ENCODE data around the gene KCNB1.

Gene KCNB1

DNA sequence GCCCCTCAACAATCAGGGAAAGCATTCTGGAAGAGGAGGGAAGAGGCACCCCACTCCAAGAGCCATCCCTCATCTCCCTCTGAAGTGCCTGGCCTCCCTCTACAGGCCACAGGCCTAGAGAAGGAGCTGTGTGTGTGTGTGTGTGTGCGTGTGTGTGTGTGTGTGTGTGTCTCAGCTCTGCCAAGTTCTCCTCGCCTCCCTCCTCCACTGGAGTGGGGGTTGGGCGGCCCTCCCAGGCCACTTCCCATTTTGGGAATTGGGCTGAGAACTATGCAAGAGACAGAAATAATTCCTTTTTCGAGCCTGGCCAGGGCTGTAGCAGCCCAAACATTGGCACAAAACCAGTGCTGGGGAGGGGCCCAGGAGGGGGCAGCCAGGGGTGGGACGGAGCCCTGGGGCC is 35.7 kb downstream of the KCNB1 start:
- Mint-ChIP-seq H3K27me3 (peaks cover 17% of the 10 kb centered on the region), H3K9me3 (ENCODE audit: low read depth) (no peaks in the 10 kb centered on the region), H3K27ac (no peak overlapping the region), H3K4me1 (ENCODE audit: low read depth) (no peaks in the 10 kb centered on the region), H3K4me3 (no peak overlapping the region), H3K36me3 (no peaks in the 10 kb centered on the region)

DNA sequence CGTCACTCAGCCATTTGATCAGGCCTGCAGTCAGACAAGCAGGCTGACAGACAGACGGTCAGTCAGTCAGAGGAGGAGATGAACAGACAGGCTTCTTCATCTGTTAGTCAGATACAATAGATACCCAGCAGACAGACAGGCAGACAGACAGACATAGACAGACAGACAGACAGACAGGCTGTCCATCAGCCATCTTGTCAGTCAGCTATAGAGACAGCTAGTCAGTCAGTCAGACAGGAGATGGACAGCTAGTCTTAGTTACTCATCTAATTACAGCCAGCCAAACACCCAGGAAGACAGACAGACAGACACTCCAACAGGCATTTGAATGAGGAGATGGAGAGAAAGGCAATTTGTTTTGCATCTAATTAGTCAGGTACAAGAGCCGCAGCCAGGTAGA is 36.4 kb downstream of the KCNB1 start:
- Mint-ChIP-seq H3K4me3 (no peak overlapping the region), H3K4me1 (ENCODE audit: low read depth) (no peaks in the 10 kb centered on the region), H3K27ac (no peak overlapping the region), H3K36me3 (no peaks in the 10 kb centered on the region), H3K27me3 (peaks cover 17% of the 10 kb centered on the region), H3K9me3 (ENCODE audit: low read depth) (no peaks in the 10 kb centered on the region)

DNA sequence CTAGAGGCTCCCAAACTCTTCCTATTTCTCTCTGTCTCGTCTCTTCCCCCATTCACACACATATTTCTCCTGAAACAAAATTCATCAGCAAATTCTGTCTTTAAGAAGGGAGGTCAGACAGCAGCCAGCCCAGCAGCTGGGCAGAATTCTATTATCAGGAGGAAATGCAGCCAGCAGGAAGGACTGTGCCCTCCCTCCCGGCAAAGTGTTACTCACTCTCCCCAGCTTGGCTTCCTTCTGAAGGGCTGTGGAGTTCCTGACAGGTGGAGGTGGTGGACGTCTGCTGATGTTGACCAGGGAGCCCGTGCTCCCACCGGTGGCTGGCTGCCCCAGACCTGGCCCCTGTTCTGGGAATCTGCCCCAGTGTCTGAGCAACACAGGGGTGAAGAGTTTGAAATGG is 37.3 kb downstream of the KCNB1 start:
- Mint-ChIP-seq H3K4me3 (no peak overlapping the region), H3K27ac (no peak overlapping the region), H3K9me3 (ENCODE audit: low read depth) (no peaks in the 10 kb centered on the region), H3K4me1 (ENCODE audit: low read depth) (no peaks in the 10 kb centered on the region), H3K36me3 (no peaks in the 10 kb centered on the region), H3K27me3 (peaks cover 19% of the 10 kb centered on the region)

DNA sequence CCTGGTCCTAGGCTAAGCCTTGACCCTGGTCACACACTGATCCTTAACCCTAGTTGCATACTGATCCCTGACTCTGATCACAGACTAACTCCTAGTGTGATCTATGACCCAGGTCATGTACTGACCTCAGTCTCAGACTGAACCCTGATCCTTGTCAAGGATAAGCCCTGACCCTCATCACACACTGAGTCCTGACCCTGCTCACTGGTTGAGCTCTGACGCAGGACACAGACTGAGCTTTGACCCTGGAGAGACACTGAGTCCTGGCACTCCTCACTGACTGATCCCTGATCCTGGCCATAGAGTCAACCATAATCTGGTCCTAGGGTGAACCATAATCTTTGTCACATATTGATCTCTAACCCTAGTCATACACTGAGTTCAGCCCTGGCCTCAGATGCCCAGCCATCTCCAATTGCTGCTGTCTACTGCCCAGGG is 37.9 kb downstream of the KCNB1 start:
- no peaks in the 10 kb centered on the region for H3K9me3 Mint-ChIP-seq (ENCODE audit: low read depth)
- no peaks in the 10 kb centered on the region for H3K36me3 Mint-ChIP-seq
- no peak overlapping the region for H3K4me3 Mint-ChIP-seq
- no peak overlapping the region for H3K27ac Mint-ChIP-seq
- H3K27me3 Mint-ChIP-seq, result peaks cover 20% of the 10 kb centered on the region
- H3K4me1 Mint-ChIP-seq (ENCODE audit: low read depth), result no peaks in the 10 kb centered on the region

DNA sequence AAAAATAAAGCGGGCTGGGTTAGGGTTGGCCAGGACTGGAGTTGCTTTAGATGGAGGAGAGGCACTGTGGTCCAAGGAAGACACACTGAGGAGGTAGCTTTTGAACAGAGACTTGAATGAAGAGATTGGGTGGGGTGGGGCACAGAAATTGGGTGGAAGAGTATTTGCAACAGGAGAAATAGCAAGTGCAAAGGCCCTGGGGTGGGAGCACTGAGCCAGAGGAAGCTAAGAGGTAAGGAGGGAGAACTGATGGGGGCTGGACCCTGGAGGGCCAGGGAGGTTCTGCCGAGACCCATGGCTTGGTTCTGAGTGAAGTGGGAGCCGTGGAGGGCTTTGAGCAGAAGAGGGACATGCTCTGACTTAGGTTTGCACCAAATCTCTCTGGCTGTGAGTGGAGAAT is 45.4 kb downstream of the KCNB1 start:
- Mint-ChIP-seq H3K4me3 (no peak overlapping the region), H3K4me1 (ENCODE audit: low read depth) (no peaks in the 10 kb centered on the region), H3K27ac (no peak overlapping the region), H3K9me3 (ENCODE audit: low read depth) (no peaks in the 10 kb centered on the region), H3K36me3 (no peaks in the 10 kb centered on the region), H3K27me3 (peaks cover 3% of the 10 kb centered on the region)

DNA sequence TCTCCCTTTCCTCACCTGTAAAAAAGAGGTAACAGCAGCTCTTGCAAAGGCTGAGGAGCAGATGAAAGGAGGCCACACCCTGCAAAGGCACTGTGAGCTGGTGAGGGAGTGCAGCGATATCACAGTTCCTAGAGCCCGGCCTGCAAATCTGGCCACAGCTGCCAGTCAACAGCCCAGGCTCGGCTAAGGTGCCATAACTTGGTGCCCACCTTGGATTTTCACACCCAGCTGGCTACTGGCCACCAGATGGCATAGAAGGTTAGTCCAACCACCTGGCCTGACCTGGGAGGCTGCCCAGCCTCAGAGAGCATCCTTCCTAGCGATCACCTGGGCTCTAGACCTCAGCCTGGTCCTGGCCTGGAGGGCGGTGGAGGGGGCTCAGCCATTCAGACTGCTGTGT is 46.8 kb downstream of the KCNB1 start:
- Mint-ChIP-seq H3K4me3 (no peak overlapping the region), H3K27me3 (peaks cover 3% of the 10 kb centered on the region), H3K27ac (no peak overlapping the region), H3K9me3 (ENCODE audit: low read depth) (no peaks in the 10 kb centered on the region), H3K4me1 (ENCODE audit: low read depth) (no peaks in the 10 kb centered on the region), H3K36me3 (no peaks in the 10 kb centered on the region)

DNA sequence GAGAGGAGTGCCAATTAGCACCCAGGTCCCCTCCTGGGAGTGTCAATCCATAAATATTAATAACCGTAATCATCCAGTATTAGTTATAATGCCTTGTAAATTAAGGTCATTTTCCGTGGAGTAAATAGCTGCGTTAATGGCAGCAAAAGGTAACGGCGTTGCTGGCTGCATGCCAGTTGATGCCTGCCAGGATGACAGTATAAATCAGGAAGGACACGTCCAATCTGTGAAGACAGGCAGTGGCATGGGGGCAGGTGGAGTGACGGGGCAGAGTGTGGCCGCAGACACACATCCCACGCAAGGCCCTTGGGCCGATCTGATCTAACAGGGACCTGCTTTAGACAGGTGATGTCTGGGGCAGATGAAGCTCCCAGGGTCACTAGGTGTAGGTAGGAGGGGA is 49.1 kb downstream of the KCNB1 start:
- peaks cover 4% of the 10 kb centered on the region for H3K27me3 Mint-ChIP-seq
- H3K4me1 Mint-ChIP-seq (ENCODE audit: low read depth), result no peaks in the 10 kb centered on the region
- no peaks in the 10 kb centered on the region for H3K9me3 Mint-ChIP-seq (ENCODE audit: low read depth)
- H3K4me3 Mint-ChIP-seq, result no peak overlapping the region
- H3K36me3 Mint-ChIP-seq, result no peaks in the 10 kb centered on the region
- no peak overlapping the region for H3K27ac Mint-ChIP-seq

DNA sequence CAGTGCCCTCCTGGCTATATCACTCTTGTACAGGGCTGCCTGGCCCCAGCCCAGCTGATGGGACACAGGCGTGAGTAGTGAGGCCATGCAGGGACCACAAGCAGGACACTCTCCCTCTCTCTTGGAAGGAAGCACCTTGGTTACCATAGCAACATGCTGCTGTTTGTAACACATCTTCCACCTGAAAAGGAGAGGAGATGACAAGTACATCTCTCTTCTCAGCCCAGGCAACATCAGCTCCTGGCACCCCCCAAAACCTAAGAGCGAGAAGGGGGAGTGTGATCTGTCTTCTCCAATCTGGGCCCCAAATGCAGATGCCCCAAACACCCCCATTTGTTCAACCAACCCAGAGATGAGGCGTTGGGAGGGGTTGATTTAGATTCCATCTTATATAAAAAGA is 49.9 kb downstream of the KCNB1 start:
- Mint-ChIP-seq H3K27ac (no peak overlapping the region), H3K27me3 (peaks cover 4% of the 10 kb centered on the region), H3K4me3 (no peak overlapping the region), H3K36me3 (no peaks in the 10 kb centered on the region), H3K4me1 (ENCODE audit: low read depth) (no peaks in the 10 kb centered on the region), H3K9me3 (ENCODE audit: low read depth) (no peaks in the 10 kb centered on the region)

DNA sequence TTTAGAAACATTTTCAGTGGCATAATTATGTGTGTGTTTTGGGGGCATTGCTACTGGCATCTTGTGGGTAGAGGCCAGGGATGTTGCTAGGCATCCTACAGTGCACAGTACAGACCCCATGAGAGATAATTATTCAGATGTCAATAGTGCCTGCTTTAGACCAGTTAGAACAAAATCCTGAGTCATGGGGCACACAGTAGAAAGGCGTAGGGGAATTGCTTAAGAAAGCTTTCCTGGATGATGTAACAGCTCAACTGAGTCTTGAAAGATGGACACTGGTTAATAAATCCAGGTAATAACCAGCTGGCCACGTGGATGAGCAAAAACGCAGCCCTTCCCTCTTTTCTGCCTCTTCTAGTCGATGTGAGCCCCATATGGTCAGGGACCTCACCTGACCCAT is 51.1 kb downstream of the KCNB1 start:
- no peak overlapping the region for H3K27ac Mint-ChIP-seq
- H3K27me3 Mint-ChIP-seq, result peaks cover 4% of the 10 kb centered on the region
- H3K9me3 Mint-ChIP-seq (ENCODE audit: low read depth), result no peaks in the 10 kb centered on the region
- H3K4me1 Mint-ChIP-seq (ENCODE audit: low read depth), result no peaks in the 10 kb centered on the region
- H3K36me3 Mint-ChIP-seq, result no peaks in the 10 kb centered on the region
- H3K4me3 Mint-ChIP-seq, result no peak overlapping the region

DNA sequence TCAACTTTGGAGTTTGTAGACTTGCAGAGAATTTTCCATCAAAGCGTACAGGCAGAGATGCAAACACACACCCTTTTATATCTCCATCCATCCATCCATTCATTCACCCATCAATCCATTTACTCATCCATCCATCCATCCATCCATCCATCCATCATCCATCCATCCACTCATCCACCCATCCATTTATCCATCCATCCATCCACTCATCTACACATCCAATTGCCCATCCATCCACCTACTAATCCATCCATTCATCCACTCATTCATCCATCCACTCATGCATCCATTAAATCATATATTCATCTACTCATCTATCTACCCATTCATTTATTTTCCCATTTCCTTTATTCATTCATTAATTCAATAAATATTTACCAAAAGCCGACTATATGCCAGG is 52.1 kb downstream of the KCNB1 start:
- Mint-ChIP-seq H3K4me1 (ENCODE audit: low read depth) (no peaks in the 10 kb centered on the region), H3K9me3 (ENCODE audit: low read depth) (no peaks in the 10 kb centered on the region), H3K27me3 (peaks cover 4% of the 10 kb centered on the region), H3K36me3 (no peaks in the 10 kb centered on the region), H3K27ac (no peak overlapping the region), H3K4me3 (no peak overlapping the region)

DNA sequence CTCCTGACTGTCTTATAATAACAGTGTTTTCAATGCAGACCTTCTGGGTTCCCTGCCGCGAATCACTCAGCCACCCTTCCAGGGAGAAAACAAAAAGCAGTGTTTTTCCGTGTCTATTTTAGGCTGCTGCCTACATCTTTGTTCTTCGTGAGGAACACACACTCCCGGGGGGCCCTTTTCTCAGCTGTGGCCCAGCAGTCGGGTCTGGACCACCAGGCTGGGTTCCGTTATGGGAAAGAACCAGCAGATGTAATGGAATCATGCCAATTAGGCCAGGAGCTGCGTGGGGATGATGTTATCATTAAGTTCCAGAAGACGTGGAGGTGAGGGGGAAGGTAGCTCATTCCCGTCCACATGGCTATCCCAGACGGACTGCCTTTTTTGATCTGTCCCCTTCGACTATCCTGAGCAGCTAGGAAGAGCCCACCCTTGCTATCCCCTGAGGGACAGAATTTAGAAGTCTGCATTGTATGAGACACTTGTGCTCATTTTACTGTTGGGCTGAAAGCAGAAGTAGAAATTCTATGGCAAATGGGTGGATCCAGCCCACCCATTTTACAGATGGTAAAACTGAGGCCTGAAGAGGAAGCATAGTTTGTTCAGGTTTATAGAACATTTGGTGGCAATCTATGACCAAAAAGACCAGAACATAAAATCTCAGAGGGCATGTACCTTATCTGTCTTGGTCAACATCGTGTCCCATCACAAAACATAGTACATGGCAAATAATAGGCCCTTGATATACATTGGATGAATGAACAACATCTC is 54.5 kb downstream of the KCNB1 start:
- no peaks in the 10 kb centered on the region for H3K9me3 Mint-ChIP-seq (ENCODE audit: low read depth)
- H3K27ac Mint-ChIP-seq, result no peak overlapping the region
- no peak overlapping the region for H3K4me3 Mint-ChIP-seq

DNA sequence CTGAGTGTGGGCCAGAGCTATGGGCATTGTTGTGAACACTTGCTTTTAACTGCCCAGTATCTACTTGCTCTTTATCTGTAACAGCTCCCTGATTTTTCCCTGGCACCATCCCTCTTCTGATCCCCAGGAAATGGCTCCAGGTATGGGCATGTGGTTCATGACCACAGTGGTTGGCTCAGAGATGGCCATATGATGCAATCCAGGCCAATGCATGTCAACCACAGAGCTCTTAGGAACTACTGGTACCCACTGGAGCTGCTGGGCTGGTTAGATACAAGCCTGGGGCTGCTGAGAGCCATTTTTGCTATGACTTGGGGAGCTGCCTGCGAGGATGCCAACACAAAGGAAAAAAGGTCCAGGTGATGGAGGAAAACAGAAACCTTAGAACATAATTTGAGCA is 55.6 kb downstream of the KCNB1 start:
- no peak overlapping the region for H3K4me3 Mint-ChIP-seq
- H3K9me3 Mint-ChIP-seq (ENCODE audit: low read depth), result no peaks in the 10 kb centered on the region
- H3K4me1 Mint-ChIP-seq (ENCODE audit: low read depth), result no peaks in the 10 kb centered on the region
- H3K27ac Mint-ChIP-seq, result no peak overlapping the region
- H3K36me3 Mint-ChIP-seq, result no peaks in the 10 kb centered on the region
- H3K27me3 Mint-ChIP-seq, result peaks cover 6% of the 10 kb centered on the region

More for the DNA sequence above, 54.5 kb downstream of the KCNB1 start:
- Mint-ChIP-seq H3K36me3 (no peaks in the 10 kb centered on the region), H3K27me3 (peaks cover 6% of the 10 kb centered on the region), H3K4me1 (ENCODE audit: low read depth) (no peaks in the 10 kb centered on the region)

DNA sequence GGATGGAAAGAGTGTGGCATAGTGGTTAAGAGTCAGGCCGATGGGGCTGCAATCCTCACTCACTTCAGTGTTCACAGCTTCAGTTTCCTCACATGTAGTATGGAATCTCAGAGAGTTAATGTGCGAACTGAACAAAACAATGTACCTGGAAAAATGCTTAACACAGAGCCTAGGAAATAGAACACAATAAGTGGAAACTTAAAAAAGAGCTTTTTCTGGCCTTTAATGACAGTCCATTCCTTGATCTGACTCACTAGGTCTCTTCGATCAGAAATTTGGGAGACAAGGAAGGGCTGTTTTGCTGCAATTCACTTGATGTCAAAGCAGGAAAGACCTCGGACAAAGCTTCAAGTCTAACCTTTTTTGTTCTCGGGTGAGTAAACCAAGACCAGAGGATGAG is 56.1 kb downstream of the KCNB1 start:
- no peaks in the 10 kb centered on the region for H3K4me1 Mint-ChIP-seq (ENCODE audit: low read depth)
- no peaks in the 10 kb centered on the region for H3K9me3 Mint-ChIP-seq (ENCODE audit: low read depth)
- H3K27ac Mint-ChIP-seq, result no peak overlapping the region
- peaks cover 6% of the 10 kb centered on the region for H3K27me3 Mint-ChIP-seq
- H3K36me3 Mint-ChIP-seq, result no peaks in the 10 kb centered on the region
- H3K4me3 Mint-ChIP-seq, result no peak overlapping the region

DNA sequence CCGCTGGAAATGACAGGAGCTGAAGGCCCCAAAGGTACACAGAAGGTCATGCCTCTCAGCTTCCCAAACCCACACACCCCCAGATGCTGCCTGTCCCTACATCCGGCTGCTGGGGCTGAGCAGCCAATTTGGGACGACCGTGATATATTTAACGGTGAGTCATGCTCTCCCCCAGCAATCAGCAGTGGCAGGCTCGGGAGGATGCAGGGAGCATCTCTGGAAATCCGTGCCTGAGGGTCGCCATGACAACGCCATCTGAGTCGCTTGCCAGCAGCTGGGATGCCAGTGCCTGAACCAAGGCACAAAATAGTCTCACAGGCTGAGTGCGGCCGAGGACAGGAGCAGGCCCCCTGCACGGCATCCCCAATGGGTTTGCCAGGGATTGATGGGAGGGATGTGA is 57.9 kb downstream of the KCNB1 start:
- Mint-ChIP-seq H3K27ac (no peak overlapping the region), H3K4me3 (no peak overlapping the region), H3K27me3 (peaks cover 2% of the 10 kb centered on the region), H3K9me3 (ENCODE audit: low read depth) (no peaks in the 10 kb centered on the region), H3K4me1 (ENCODE audit: low read depth) (no peaks in the 10 kb centered on the region), H3K36me3 (no peaks in the 10 kb centered on the region)

DNA sequence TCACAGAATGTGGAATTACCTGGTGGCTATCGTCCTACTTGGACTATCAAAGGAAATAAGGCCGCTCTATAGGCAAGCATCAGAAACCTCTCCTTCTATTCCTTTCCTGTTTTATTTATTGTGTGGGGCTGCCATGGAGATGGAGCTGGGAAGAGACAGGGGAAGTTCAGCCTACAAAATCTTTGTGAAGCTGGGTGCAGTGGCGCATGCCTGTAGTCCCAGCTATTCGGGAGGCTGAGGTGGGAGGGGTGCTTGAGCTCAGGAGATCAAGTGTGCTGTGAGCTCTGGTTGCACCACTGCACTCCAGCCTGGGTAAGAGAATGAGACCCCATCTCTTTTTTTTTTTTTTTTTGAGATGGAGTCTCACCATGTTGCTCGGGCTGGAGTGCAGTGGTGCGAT is 60.3 kb downstream of the KCNB1 start:
- H3K27ac Mint-ChIP-seq, result no peak overlapping the region
- no peaks in the 10 kb centered on the region for H3K4me1 Mint-ChIP-seq (ENCODE audit: low read depth)
- peaks cover 2% of the 10 kb centered on the region for H3K27me3 Mint-ChIP-seq
- H3K9me3 Mint-ChIP-seq (ENCODE audit: low read depth), result no peaks in the 10 kb centered on the region
- H3K4me3 Mint-ChIP-seq, result no peak overlapping the region
- H3K36me3 Mint-ChIP-seq, result no peaks in the 10 kb centered on the region

DNA sequence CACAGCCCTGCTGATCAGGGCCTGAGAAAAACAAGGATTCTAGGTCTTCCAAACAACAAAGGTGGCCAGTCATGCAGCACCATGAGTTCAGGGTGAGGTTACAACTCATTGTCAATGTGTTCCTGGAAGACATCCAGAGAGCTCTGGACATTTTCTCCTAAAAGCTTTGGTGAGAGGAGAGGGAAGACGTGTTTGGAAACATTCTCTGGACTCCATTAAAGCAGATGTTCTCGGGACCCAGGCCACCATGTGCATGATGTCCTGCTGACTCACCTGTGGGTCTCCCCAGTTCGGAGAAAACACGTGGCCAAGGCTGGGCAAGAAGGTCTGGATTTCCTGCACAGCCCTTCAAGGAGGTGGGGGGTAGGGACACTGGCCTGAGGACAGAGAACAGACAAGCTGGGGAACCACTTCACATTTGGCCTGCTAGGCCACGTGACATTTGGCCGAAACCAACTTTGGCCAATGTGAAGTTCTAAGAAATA is 61.6 kb downstream of the KCNB1 start:
- H3K4me3 Mint-ChIP-seq, result no peak overlapping the region
- no peaks in the 10 kb centered on the region for H3K36me3 Mint-ChIP-seq
- no peaks in the 10 kb centered on the region for H3K4me1 Mint-ChIP-seq (ENCODE audit: low read depth)
- no peak overlapping the region for H3K27ac Mint-ChIP-seq
- H3K27me3 Mint-ChIP-seq, result peaks cover 3% of the 10 kb centered on the region
- H3K9me3 Mint-ChIP-seq (ENCODE audit: low read depth), result no peaks in the 10 kb centered on the region
